Activated CD4-positive, alpha-beta T cell treated with anti-CD3 and anti-CD28 coated beads for 4 hours (primary cell): ENCODE results near the gene PHF3.

Experiments
- DNase-seq, 2 donors: peaks; one replicate each; pipeline ENCODE4 v3.0.0-alpha.2; 2020

The PHF3 gene

GRCh38 chr6:63635588-63636517 is at the start of gene PHF3:
PHF3 (plus strand) TSS chr6:63635802; CDS start chr6:63646552, 10,750 bp downstream.
- peak; percentile 85 to 90 for DNase-seq

DNA sequence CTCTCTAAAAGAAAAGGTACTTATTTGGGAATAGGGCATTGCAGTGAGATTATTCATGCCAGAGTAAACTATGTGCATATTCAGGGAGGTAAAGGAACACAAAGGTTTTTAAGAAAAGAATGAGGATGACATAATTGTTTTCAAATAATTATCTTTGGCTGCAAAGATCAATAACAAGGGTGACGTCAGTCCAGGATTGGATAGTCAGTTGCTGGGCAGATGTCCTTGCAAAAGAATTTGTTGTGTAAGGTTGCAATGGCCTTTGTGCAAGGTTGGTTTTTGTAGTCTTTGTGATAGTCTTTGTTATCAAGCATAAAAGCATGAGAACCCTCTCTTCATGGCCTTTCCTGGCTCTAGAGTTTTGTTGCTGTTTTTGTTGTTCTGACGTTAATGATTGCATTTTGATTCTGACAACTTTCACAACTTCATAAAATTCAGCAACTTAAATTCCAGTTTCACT is 45.6 kb upstream of the PHF3 start:
- DNase-seq: no peak

DNA sequence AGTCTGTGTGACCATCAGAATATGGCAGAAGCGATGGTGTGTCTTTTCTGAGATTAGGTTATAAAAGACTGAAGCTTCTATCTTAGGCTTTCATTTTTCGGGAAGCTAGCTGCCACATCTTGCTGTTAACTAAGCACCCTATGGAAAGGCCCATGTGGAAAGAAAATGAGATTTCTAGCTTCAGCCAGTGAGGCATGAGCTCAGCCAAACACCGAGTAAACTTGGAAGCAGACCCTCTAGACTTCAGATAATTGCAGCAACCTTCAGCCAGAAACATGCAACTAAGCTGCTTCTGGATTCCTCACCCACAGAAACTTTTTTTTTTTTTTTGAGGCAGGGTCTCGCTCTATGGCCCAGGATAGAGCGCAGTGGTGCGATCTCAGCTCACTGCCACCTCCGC is 42.7 kb upstream of the PHF3 start:
- DNase-seq: no peak

GRCh38 chr6:63597141-63598048 is 38.2 kb upstream of the PHF3 start:
- DNase-seq: no peak

- peak; percentile 68 to 78 for DNase-seq
These were observed 37.3 kb upstream of the PHF3 start for GRCh38 chr6:63598049-63599036.

DNA sequence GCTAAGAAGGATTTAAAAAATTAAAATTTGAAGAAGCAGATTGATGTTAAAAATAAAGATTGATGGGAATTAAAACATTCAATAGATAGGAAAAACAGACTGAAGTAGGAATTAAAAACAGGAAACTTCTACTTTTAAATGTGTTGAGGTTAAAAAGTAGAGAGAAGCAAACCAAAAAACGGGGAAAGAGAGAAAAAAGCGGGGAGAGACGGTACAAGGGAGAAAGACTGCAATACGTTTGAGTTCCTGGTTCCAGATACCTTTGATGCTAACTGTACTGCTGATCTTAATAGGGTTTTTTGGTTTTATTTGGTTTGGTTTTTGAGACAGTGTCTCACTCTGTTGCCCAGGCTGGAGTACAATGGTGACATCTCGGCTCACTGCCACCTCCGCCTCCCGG is 36.4 kb upstream of the PHF3 start:
- DNase-seq: no peak

DNA sequence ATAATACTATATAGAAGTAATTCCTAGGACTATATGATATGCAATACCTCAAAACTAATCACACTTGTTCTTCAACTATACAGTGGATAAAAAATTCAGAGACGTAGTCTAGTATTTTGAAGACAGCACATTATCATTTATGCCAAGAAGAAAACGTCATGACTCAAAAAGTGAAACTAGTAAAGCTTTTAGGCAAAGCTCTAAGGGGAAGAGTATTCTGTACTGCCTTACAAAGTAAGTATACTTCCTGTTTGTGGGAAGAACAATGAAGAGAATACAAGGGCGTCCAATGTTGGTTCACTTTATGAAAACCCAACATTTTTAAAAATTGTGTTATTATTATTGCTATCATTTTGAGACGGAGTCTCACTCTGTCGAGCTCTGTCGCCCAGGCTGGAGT is 35.5 kb upstream of the PHF3 start:
- no peak for DNase-seq

DNA sequence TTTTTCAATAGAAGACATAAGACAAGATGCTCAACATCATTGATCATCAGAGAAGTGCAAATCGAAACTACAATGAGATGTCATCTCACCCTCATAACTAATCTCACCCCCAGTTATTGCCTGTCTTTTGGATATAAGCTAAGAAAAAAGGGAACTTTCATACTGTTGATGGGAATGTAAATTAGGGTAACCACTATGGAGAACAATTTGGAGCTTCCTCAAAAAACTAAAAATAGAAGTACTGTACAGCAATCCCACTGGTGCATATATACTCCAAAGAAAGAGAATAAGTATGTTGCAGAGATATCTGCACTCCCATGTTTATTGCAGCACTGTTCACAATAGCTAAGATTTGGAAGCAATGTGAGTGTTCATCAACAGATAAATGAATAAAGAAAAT is 26.4 kb upstream of the PHF3 start:
- no peak for DNase-seq

DNA sequence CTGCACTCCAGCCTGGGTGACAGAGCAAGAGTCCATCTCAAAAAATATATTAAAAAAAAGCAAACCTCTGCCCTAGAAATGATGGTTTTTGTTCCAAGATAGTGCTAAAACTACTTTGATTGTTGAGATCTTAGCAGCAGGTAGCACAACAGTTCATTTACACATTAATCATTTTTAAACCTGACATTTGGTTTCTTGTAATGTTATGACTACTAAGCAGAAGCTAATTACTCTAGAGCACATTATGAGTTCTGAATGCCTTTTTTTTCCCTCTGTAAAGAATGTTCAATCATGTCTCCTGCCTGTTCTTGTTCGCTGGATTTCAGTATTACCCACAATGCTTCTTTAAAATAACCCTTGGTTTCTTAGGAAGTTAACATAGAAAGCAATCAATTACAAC is 24.7 kb upstream of the PHF3 start:
- no peak for DNase-seq

GRCh38 chr6:63611560-63611959 is 24.0 kb upstream of the PHF3 start:
- no peak for DNase-seq

GRCh38 chr6:63615590-63615989 is 20.0 kb upstream of the PHF3 start:
- no peak for DNase-seq

GRCh38 chr6:63624091-63624490 is 11.5 kb upstream of the PHF3 start:
- no peak for DNase-seq

- no peak for DNase-seq
These were observed 5.1 kb upstream of the PHF3 start for GRCh38 chr6:63630466-63630865.

GRCh38 chr6:63634630-63635029 is 972 bp upstream of the PHF3 start:
- DNase-seq: no peak

DNA sequence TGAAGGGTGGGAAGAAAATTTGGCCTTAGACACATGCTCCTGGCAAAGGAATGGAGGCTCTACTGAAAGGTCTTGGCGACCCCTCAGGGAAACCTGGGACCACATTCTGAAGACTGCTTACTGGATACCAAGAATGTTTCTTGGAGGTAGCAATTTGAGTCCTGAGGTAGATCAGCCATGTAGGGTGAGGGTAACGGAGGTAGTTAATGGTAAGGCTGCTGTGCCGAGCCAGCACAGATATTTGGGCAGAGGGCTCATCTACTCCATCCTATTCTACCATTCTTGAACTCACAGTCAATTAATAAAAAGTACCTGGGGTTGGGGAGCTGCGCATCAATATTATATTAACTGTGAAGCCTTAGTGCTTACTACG is 401 bp upstream of the PHF3 start:
- no peak for DNase-seq

DNA sequence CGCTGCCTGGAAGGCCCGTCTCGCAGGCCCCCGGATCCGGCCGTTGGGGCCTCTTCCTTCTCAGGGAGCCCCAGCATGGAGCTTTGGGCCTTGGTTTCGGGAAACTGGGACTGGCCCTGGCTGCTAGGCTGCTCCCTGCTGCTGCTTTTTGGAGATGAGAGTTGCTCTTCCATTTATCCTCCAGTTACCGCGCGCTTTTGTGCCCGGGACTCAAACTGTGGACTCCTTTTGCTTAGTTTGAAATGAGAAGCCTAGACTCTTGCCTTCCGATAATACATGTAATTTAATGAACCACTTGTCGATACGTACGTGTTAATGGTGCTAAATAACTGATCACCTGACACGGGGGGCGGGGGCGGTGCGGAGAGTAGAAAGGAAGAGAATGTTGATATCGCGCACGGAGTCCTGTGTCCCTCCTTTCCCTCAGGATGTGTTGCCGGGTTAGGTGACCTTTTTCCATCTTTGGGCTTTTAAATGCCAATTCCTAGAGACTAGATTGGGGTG is 968 bp downstream of the PHF3 start:
- DNase-seq: peak; percentile 52 to 58

DNA sequence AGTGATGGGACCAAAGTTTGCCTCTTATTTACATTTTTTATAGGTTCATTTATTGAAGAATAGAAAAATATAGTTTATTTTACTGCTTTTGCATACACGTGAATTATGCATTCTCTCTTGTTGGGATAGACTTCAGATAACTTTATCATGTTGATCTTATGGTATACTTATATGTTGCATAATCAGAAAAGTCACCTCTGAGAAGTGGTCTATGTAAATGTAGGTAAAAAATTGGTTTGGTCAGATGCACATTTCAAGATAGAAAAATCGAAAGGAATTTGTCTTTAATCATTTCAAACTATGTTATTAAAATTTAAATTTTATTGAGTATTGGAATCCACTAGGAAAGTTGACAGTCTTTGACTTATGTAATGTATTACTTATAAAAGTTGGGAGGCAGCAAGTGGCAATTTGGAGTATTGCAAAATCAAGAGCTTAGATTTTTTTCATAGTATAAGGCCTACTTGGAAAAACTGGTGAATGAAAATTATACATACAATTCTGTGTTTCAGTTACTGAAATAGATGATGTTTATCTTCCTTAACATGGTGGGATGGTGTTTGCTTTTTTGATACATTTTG is 2.4 kb downstream of the PHF3 start:
- DNase-seq: no peak

GRCh38 chr6:63640062-63640461 is 4.5 kb downstream of the PHF3 start:
- no peak for DNase-seq

GRCh38 chr6:63643862-63644261 is 8.3 kb downstream of the PHF3 start:
- no peak for DNase-seq

- DNase-seq: no peak
These were observed 9.2 kb downstream of the PHF3 start for GRCh38 chr6:63644668-63645326.

DNA sequence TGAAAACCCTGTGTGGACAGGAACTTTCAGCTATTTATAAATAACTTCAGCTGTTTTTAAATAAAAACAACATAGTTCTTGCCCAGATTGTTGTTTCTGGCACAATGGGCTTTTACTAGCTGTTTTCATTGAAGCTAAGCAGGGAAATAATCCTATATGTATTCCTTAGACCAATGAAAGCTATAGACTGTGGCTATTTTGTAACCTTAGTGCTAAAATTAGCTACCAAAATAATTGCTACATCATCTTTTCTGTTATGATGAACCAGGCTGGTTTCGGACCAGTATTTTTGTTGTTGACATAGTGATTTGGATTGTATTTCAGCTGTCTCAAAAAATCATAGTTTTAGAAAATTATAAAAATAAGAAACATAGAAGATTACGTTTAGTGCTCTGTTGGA is 13.7 kb downstream of the PHF3 start:
- DNase-seq: no peak
